ENCODE measurements around the gene IGSF21. TPM values are rescaled to one million over a fixed set of nuclear protein-coding genes. Genes with fewer than 3 reads are reported as not detected.

IGSF21 gene
- polyA plus RNA-seq, 1 experiment, result not detected

DNA sequence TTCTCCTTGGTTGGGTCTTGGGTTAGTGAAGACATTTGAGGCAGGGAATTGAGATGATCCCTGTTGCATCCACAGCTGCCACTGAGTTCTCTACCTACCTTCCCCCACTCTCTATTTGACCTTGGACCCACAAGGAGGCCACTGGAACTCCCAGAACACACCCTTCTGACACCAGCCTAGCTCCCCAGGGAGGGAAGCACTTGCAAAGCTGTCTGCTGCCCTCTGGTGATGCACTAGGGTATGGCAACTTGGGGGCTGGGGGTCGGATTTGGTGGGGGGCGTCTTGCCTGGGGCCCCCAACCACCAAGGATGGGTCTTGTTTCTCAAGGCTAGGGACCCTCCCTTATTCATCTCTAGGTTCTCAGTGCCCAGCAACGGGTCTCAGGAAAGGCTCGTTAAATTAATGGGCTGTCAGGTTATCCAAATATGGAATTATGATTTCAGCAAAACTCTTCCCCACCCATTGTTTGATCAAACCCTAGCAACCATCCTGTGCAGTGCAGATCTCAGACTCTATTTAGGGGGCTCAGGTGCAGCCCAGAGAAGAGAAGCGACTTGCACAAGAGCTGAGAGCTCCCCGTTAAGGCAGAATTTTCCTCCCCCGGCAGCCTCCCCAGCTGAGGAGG lies 195.3 kb downstream of the IGSF21 start:
- Histone ChIP-seq H3K9me3 (ENCODE audit: control insufficient read depth, insufficient read depth, low read length) (peaks cover 24% of the 10 kb centered on the region), H3K27me3 (ENCODE audit: control insufficient read depth, insufficient read depth, low read length) (no peaks in the 10 kb centered on the region), H3K4me3 (ENCODE audit: low read depth, low read length) (no peak overlapping the region), H3K27ac (ENCODE audit: low read depth, low read length) (no peak overlapping the region)
- ChIA-PET POLR2A (no interaction called here), CTCF (interaction anchor here (0.6 kb wide), 1 partner anchor 1730 kb away, joined by 3 read pairs; no protein-coding TSS in a partner anchor)
- TF ChIP-seq, protein P1, sequence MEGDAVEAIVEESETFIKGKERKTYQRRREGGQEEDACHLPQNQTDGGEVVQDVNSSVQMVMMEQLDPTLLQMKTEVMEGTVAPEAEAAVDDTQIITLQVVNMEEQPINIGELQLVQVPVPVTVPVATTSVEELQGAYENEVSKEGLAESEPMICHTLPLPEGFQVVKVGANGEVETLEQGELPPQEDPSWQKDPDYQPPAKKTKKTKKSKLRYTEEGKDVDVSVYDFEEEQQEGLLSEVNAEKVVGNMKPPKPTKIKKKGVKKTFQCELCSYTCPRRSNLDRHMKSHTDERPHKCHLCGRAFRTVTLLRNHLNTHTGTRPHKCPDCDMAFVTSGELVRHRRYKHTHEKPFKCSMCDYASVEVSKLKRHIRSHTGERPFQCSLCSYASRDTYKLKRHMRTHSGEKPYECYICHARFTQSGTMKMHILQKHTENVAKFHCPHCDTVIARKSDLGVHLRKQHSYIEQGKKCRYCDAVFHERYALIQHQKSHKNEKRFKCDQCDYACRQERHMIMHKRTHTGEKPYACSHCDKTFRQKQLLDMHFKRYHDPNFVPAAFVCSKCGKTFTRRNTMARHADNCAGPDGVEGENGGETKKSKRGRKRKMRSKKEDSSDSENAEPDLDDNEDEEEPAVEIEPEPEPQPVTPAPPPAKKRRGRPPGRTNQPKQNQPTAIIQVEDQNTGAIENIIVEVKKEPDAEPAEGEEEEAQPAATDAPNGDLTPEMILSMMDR (IDR thresholded peaks at IDR 0.05; ENCODE audit: low read depth, low read length), result peak; percentile 14; the same call in 1 of the 2 replicates
- DNase-seq (ENCODE audit: low read depth, low spot score), result no peak

DNA sequence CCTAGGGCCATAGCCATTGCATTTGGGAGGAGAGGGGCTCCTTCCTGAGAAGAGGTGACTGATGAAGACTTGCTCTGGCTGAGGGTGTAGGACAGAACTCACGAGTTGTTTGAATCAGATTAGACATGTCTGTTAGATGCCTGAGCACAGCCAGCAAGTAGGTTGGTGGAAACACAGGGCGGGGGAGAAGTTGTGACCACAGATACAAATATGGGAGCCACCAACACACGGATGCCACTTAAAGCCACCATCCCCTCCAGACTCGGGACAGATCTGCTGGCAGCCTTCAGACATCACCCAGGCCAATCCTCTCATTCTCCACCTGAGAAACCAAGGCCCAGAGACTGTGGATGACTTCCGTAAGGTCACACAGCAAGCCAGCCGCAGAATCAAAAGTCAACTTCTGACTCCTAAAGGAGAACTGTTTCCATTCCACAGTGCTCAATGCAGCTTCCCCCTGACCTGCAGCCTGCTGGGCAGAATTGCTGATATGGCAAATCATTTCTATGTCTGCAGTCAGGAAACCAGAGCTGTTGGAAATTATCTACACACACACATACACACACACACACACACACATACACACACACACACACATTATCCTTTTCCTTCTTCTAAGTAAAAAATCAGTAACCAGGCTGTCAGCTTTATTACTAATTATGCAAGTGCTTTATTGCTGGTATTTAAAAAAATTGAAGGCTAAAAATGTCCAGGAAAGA lies 196.7 kb downstream of the IGSF21 start:
- TF ChIP-seq, protein P1 (IDR thresholded peaks at IDR 0.05; ENCODE audit: low read depth, low read length), result no peak
- Histone ChIP-seq H3K27me3 (ENCODE audit: control insufficient read depth, insufficient read depth, low read length) (no peaks in the 10 kb centered on the region), H3K4me3 (ENCODE audit: low read depth, low read length) (no peak overlapping the region), H3K9me3 (ENCODE audit: control insufficient read depth, insufficient read depth, low read length) (peaks cover 31% of the 10 kb centered on the region), H3K27ac (ENCODE audit: low read depth, low read length) (no peak overlapping the region)
- ChIA-PET CTCF (no interaction called here), POLR2A (no interaction called here)
- no peak for DNase-seq (ENCODE audit: low read depth, low spot score)

DNA sequence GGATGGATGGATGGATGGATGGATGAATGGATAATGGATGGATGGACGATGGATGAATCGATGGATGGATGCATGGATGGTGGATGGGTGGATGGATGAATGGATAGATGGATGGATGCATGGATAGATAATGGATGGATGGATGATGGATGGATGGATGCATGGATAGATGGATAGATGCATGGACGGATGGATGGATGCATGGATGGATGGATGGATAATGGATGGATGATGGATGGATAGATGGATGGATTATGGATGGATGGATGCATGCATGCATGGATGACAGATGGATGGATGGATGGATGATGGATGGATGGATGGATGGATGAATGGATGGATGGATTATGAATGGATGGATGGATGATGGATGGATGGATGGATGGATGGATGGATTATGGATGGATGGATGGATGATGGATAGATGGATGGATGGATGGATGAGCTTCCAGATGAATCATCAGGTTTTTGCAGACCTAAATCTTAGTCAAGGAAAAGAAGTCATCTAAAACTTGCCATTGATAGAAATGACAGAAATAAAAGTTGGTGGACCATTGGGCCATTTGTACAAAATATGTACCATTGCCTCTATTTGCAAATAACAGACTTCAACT lies 197.7 kb downstream of the IGSF21 start:
- POLR2A ChIA-PET, result no interaction called here
- TF ChIP-seq, protein P1 (IDR thresholded peaks at IDR 0.05; ENCODE audit: low read depth, low read length), result no peak
- no peak for DNase-seq (ENCODE audit: low read depth, low spot score)
- peaks cover 37% of the 10 kb centered on the region for H3K9me3 ChIP-seq (ENCODE audit: control insufficient read depth, insufficient read depth, low read length)
- no peaks in the 10 kb centered on the region for H3K27me3 ChIP-seq (ENCODE audit: control insufficient read depth, insufficient read depth, low read length)
- CTCF ChIA-PET, result no interaction called here
- no peak overlapping the region for H3K4me3 ChIP-seq (ENCODE audit: low read depth, low read length)
- no peak overlapping the region for H3K27ac ChIP-seq (ENCODE audit: low read depth, low read length)

DNA sequence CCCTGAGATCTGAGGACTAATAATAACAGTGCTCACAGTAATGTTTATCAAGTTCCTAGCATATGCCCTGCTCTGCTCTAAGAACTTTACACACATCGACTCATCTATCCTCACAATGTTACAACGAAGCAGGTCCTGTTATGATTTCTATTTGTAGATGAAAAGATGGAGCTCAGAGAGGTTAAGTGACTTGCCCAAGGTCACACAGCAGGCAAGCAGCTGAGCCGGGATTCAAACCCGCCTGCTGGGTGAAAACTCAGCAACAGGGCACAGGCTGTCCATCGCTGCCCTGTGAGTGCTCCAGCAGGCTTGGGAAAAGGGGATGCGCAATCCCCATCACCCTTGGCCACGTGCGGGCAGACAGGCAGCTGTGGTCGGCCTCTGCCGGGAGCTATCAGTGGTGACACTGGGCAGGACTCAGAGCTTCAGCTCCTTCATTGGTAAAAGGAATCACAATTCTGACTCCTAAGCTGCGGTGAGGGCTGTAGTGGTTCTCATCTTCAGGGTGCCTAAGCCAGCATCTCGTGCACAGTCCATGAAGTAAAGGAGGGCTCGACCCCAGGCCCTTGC lies 199.8 kb downstream of the IGSF21 start:
- POLR2A ChIA-PET, result no interaction called here
- no peak overlapping the region for H3K4me3 ChIP-seq (ENCODE audit: low read depth, low read length)
- TF ChIP-seq, protein P1 (IDR thresholded peaks at IDR 0.05; ENCODE audit: low read depth, low read length), result no peak
- H3K9me3 ChIP-seq (ENCODE audit: control insufficient read depth, insufficient read depth, low read length), result peaks cover 29% of the 10 kb centered on the region
- no peak overlapping the region for H3K27ac ChIP-seq (ENCODE audit: low read depth, low read length)
- CTCF ChIA-PET, result interaction anchor here (0.6 kb wide), 1 partner anchor 19 kb away, joined by 7 read pairs; no protein-coding TSS in a partner anchor
- DNase-seq (ENCODE audit: low read depth, low spot score), result no peak
- no peaks in the 10 kb centered on the region for H3K27me3 ChIP-seq (ENCODE audit: control insufficient read depth, insufficient read depth, low read length)
